ENCODE measurements around the gene DMAC2L. TPM values are rescaled to one million over a fixed set of nuclear protein-coding genes. Genes with fewer than 3 reads are reported as not detected.
"Not testable (repeated sequence)": the region's sequence is repeated elsewhere in the genome, so short reads cannot be mapped to it uniquely, and the experiment has no call there.

Gene DMAC2L
- total RNA-seq, 1 donor from 2014 or later = 15.2 TPM

DNA sequence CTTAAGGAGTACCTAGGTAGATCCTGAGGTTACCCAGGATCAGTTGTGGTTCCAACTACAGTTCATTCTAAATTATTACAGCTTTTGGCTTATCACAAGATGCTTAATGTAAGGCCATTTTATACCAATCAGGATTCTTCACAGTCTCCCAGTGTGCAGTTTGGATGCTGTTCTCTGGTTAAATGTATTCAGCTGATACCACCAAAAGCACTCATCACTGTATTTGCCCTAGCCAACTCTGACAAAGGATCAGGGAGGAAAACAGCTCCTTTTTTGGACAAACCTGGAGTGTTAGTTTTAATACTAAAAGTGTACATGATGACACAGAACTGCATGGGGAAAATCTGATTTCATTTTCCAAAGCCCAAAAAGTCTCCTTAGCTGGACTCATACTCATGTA is 19.5 kb downstream of the DMAC2L start:
- ATAC-seq = no peak

DNA sequence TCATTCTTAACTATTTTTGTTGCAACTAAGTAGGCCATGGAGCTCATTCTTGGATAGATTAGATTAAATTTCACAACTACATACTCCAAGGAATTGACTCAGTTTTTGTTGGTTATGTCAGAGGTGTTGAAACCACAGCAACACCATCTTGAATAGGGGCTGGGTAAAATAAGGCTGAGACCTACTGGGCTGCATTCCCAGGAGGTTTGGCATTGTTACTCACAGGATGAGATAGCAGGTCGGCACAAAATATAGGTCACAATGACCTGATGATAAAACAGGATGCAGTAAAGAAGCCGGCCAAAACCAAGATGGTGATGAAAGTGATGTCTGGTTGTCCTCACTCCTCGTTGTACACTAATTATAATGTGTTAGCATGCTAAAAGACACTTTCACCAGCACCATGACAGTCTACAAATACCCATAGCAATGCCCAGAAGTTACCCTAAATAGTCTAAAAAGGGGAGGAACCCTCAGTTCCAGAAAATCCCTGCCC is 20.9 kb downstream of the DMAC2L start:
- peak; percentile 37 for ATAC-seq

DNA sequence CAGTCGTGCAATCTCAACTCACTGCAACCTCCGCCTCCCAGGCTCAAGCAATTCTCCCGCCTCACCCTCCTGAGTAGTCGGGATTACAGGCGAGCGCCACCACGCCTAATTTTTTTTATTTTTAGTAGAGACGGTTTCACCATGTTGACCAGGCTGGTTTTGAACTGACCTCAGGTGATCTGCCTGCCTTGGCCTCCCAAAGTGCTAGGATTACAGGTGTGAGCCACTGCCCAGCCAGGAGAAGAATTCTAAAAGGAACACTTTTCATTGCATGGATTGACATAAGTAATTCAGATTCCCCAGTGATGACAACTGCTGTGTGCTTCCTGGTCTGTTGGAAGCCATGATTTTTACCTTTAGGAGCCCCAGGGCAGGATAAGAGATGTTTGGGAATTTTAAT is 22.1 kb downstream of the DMAC2L start:
- ATAC-seq = no peak

DNA sequence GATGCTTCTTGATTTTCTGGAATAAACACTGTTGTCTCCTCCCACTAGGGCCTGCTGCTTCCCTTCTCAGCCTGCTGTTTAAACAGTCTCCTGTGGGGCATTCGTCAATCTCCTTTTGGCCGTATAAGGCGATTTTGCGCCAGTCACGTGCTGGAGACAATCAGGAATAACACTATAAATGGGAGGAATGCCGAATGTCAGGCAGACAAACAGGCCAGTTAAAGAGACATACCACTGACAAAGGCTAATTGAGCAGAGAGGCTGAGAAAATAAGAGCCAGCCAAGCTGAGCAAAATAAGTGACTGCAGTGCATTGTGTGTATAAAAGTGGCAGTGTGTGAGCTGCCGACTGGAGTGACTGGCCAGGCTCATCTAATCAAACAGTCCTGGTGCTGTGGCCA is 23.3 kb downstream of the DMAC2L start:
- no peak for ATAC-seq

DNA sequence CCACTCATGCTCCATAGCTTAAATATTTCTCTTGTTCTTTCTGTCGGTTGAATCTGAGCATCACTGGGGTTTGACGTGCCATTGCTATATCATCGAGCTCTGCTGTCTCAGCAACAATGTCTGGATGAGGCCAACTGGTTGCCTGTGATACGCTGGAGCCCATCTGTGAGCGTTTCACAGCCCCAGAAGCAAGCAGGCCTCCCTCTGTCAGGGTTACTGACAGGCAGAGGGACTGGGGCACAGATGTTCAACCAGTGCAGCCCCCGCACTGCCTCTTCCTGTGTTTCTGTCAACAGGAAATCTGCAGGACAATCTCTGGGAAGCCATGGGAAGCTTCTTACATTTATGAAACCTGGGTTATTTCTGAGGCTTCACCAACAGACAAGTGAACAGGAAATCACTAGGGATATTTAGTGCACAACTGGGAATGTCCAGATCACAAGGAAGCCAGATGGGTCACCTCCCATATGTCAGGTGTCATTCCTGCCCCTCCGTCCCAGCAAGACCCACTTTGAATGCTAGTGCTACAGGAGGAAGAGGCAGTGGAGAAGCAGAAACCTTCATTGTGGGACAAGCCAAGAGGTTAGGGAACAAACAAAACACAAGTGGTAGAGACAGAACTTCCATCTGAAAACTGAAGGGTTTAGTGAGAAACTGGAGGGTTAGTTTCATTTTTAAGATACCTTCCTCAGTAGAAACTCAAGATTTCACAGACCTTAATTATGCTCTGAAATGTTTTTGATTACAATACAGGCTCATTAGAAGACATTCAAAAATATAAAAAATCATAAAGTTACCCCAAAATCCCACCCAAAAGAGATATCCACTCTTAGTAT is 24.1 kb downstream of the DMAC2L start:
- ATAC-seq = no peak

DNA sequence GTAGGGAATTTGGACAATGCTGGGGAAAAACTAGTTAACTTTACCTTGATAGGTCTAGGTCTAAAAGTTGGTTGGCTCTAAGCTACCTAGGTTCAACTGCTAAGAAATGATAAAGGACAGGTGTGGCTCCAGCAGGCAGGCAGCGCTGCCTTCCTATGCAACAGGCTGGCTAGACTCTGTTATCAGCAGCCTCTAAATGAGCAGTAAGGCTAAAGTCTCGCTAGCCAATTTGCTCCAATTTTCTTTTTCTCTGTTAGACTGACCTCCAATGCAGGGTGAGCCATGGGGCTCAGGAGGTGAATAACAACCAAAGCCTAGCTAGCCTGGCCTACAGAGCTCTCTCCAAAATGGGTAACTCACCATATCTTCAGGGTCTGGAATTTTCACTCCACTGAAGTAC is 26.5 kb downstream of the DMAC2L start:
- ATAC-seq = no peak

DNA sequence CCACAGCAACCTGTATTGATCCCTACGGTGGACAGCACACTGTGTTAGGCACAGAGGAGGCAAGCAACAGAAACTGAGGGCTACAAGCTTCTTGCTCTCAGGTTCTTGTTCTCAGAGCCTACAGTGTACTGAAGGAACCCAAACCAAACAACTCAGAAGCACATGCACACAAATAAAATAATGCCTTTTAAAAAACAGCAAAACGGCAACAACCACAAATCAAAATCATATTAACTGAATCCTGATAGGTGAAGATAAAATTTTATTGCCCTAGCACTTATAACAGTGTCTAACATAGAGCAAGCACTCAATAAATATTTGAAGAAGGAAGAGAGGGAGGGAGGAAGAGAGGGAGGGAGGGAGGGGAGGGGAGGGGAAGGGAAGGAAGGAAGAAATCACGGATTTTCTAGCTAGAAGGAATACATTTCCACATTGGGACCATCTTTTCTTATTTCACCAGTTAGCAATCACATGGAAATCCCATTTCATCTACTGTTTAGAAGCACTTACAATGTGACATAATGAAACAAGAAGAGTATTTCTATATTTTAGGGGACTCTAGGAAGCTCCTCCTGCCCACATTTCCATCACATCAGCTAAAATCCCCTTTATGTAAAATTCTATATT is 27.2 kb downstream of the DMAC2L start:
- no peak for ATAC-seq

DNA sequence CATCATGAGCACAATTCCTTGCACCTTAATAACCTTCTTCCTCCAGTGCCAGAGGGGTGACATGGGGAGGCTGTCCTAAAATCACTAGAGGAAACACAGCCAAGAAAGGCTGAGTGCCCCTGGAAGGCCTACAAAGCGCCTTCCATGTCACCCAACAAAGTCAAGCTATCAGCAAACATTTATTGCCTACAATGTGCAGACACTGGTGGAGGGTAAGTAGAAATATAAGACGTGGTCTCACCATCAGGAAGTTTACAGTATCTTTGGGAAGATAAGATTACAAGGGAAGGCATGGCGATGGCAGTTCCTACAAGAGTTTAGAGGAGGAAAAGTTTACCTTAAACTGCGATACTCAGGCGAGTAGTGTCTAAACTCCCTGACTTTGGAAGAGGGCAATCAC is 27.9 kb downstream of the DMAC2L start:
- ATAC-seq = no peak

DNA sequence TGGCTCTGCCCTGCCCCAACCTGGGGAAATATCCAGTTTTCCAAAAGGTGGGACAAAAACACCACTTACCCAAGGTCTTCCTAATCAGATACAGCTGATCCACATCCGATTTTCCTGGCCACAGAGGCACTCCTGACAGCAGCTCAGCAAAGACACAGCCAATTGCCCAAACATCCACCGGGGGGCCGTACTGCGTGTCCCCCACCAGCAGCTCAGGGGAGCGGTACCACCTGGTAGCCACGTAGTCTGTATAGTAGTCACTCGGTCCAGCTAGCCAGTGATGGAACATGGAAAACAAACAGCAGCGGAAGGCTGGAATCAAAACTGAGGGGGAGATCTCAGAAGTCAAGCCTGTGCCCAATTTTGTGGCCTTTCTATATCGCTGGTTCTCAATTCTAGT is 28.8 kb downstream of the DMAC2L start:
- ATAC-seq = no peak

DNA sequence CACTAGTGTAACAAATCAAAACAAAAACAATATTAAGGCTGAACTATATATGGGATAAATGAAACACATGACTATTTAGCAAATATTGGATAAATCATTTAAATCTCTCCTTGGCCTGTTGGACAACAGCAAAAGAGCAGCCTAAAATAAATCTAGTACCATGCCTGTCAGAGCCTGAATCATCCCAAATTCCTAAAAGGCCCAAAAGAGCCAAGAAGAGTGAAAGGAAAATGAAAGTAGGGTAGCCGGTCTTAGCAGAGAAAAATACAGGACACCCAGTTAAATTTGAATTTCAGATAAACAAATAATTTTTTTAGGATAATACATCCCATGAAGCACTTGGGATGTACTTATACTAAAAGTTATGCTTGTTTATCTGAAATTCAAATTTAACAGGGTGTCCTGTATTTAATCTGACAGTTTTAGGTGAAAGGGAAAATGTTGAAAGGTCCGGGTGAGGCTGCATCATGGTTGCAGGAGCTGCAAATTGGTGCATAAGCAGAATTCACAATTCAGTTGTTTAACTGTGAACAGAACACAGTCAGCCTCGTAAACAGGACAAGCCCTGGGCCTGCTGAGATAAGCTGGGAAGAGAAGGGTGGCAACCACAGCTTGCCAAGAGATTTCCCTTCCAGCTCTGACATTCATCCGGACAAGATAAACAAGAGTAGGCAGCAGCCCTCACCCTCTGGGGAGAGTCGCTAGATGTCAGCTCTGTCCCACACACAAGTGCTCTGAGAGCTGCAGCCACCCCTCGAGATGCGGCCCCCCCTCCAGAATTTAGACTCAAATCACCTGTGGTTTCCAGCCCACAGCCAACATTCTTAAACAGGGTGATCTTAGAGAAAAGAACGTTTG is 30.3 kb downstream of the DMAC2L start:
- ATAC-seq = peak; percentile 56

DNA sequence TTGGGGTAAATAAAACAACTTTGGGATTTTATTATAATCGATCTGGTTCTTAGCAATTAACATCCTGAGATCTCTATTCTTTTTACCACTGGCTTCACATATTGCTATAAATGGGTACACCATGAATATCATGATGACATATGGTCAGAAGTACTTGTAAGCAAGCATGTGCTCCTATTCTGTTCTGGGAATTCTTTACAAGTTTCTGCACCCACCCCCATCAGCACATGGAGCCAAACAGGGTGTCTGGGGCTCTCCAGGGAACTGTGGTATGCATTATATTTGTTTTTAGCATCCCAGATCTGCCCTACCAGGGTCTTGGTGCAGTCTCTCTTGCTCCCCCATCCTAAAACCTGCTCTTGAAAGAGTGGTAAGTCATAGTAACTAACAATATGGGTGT is 31.3 kb downstream of the DMAC2L start:
- ATAC-seq = no peak

DNA sequence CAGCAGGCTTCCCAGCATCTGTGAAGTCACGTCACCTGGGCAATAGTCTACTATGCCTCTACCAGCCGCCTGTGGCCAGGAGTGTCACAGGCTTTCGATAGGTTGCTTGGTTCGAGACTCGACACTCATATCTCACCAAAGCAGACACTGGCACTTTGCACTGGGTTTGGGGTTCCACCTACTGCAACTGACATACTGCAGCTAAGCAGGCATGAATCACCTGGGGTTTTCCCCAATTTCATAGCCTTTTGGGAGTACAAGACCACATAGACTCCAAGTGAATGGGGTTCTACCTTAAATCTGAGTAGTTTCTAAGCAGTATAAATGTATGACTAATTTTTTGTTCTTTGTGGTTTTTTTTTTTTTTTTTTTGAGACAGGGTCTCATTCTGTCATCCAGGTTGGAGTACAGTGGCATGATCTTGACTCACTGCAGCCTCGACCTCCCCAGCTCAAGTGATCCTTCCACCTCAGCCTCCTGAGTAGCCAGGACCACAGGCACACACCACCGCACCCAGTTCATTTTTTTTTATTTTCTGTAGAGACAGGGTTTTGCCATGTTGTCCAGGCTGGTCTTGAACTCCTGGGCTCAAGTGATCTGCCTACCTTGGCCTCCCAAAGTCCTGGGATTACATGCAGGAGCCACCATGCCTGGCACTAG is 32.1 kb downstream of the DMAC2L start:
- no peak for ATAC-seq

DNA sequence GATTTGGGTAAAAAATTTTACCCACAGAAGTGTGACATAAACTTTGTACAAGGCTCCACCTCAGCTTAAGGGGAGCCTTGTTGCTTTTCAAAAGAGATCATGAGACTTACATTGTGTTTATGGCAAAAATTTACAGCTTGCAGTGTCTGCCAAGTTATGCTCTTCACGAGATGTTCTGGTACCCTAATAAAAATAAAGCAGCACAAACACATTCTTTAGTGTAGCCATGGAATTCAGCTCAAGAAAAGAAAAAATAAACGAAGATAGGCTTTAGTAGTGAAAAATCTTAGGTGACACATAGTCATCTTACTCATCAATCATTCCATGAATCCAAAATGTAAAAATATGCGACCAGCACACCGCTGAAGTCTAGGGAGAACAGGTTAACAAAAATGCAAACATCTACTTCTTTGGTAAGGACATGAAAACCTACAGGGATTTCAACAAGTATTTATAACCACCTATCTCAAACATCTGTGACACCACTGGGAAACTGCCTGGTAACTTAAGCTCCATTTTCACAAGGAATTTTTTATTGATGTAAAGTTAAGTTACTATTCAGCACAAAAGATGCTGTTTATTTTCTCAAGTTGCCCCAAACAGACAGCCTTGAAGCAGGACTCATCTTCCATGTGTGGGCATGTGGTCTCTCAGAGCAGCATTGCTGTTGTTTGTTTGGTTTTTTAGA is 32.9 kb downstream of the DMAC2L start:
- no peak for ATAC-seq

DNA sequence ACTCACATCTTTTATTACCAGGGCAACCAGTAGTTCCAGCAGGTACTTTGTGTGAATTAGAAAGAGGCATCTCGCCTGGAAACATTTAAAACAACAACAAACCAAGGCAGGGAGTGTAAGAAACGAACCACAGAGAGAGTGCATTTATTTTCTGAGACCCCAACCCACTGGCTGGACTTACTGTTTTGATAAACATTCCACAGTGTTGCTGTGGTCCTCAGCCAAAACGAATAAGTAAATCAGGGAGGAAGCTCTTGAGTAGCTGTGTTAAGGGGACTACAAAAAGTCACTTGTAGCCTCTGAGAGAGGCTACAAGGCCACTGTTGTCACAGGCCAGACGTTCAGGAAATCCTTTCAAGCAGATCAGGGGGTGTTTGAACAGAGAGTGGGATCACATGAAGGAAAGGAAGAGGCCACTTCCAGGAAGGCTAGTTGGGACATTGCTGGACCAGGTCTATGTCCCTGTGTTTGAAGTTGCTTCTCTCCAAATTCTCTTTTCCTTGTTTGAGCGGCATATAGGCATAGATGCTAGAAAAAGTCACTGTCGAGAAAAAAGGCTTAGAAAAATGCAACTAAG is 33.8 kb downstream of the DMAC2L start:
- ATAC-seq = no peak

DNA sequence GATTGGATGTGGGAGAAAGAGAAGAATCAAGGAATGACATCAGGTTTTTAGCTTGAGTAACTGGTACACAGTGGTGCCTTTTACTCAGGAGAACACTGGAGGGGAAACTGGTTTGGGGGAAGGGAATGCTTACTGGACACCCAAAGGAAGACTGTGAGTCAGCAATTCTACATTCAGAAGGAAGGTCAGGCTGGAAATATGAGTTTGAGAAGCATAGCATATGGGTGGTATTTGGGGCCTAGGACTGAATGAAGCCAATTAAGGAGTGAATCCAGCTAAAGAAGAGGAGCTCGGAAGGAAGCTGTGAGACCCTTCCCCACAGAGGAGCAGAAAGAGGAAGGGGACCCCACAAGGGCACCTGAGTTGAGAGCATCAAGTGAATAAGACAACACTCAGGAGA is 35.4 kb downstream of the DMAC2L start:
- ATAC-seq = peak; percentile 86

DNA sequence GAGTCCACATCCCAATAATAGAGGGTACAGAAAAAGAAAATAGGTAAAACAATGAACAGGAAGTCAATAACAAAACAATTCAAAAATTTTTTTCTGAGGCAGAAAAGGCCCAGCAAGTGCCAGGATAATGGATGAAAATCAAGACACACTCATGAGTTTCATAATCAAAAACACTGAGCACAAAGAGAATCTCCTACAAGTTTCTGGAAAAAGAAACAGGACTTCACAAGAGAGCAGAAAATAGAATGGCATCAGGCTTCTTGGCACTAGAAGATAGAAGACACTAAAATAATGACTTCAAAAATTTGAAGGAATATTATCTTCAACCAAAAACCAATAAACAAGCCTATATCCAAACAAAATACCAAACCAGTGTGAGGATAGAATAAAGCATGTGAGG is 36.8 kb downstream of the DMAC2L start:
- no peak for ATAC-seq

DNA sequence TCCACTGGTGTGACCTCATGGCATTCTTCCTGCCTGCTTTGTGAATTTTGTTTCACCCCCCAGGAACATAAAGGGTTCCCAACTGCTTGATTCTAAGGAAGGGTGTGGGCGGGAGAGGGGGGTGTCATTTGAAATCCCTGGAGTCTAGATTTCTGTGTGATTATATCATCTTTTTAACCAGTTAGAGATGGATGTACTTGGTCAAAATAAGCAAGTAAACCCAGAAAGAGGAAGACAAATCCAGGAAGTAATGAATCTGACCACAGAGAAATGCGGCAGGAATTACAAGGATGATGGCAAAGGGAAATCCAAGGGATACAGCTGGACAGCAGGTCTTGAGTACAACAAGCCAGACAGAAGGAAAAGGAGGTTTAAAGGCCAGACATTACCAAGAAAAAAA is 38.9 kb downstream of the DMAC2L start:
- no peak for ATAC-seq

DNA sequence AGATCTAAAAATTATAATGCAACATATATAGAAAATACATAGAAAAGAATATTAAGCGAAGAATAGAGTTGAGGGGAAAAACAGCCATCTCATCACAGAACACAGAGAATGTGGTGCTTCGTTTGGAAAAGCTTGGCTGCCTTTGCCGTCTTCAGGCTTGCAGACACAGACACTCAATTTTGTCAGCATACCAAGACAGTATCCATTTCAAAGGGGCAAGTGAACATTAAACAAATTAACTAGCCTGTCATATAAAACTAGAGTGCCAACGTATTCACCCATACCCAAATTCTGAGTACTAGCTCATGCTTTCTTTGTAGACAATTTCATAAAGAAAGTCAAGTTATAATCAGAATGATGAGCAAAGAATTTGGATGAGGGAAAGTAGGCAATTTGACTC is 40.5 kb downstream of the DMAC2L start:
- ATAC-seq = no peak

DNA sequence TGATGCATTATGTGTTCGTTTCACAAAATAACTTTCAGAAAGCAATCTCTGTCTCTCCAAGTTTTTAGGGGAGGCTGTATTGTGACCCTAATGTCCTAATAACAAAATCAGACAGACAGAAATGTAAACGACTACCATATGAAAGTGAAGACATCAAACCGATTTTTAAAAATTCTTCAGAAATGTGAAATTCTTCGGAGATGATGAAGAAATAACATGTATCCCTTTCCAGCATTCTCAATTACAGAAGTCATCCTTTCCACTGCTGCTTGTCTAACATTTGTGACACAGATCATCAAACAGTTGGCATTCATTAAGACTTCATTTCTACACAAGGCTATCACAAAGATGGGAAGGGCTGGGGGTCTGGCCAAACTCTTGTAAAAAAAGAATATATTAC is 41.0 kb downstream of the DMAC2L start:
- no peak for ATAC-seq

DNA sequence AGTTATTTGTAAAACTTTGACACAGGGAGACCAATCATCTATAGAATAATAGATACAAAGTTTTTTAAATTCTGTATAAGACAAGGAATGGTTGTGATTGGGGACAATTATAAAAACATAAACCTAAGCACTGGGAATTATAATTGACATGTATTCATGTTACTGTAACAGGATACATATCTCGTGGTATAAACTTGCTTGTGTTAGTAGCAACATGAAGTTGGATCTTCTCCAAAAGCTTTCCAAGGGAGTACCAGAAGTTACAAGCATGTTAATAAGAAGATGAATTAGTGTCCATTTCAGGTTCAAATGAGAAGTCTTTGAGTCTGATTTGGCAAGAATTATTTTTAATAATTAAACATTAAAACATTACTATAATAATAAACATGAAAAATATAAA is 42.4 kb downstream of the DMAC2L start:
- no peak for ATAC-seq

DNA sequence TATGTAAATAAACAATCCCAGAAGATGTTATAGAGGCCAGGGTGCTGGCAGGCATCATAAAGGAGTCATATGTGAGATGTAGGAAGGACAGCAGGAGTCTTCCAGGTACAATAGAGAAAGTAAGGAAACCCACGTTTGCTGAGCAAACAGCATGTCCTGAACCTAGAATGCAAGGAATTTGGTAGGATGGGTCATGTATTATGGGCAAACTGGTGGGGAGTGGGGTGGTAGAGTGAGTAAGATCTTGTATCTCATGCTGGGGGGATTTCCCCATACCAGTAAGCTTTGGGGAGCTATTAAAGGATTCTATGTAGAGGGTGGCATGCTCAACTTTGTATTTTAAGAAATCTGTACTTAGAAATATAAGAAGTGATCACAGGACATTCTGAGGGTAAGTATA is 43.6 kb downstream of the DMAC2L start:
- ATAC-seq = no peak

DNA sequence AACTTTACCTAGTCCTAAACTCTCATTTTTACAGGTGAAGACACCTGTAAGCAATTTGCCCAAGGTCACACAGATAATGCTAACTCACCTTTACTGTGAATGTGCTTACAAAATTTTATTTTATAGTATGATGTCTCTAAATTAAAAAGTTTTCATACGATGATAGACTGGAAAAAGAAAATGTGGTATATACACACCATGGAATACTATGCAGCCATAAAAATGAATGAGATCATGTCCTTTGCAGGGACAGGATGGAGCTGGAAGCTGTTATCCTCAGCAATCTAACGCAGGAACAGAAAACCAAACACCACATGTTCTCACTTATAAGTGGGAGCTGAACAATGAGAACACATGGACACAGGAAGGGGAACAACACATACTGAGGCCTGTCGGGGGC is 44.2 kb downstream of the DMAC2L start:
- ATAC-seq = not testable (repeated sequence)

Measured in esophagus mucosa (tissue), 1 donor.